ENCODE measurements around the gene PUS10. TPM values are rescaled to one million over a fixed set of nuclear protein-coding genes. Genes with fewer than 3 reads are reported as not detected.
"Not testable (repeated sequence)": the region's sequence is repeated elsewhere in the genome, so short reads cannot be mapped to it uniquely, and the experiment has no call there.

Gene PUS10
- total RNA-seq, 1 donor from 2014 or later, result 5.5 TPM

- TF ChIP-seq CTCF (IDR thresholded peaks at IDR 0.05; ENCODE audit: borderline replicate concordance), result no peak
- H3K27ac ChIP-seq (replicated peaks), result no peak overlapping the region
- H3K4me3 ChIP-seq, result no peak overlapping the region
- H3K36me3 ChIP-seq, result peaks cover 52% of the 10 kb centered on the region
- H3K4me1 ChIP-seq, result no peaks in the 10 kb centered on the region
- no peaks in the 10 kb centered on the region for H3K27me3 ChIP-seq (ENCODE audit: low read depth)
- H3K9me3 ChIP-seq (replicated peaks), result no peaks in the 10 kb centered on the region
- DNase-seq, result no peak
- intact Hi-C loops (cut with micrococcal nuclease), result no loop called here
Measured at GRCh38 chr2:60925994-60926740, 91.9 kb downstream of the PUS10 start.

GRCh38 chr2:60907329-60907728 lies 110.7 kb downstream of the PUS10 start:
- H3K9me3 ChIP-seq (replicated peaks), result no peaks in the 10 kb centered on the region
- DNase-seq, result no peak
- no peaks in the 10 kb centered on the region for H3K27me3 ChIP-seq (ENCODE audit: low read depth)
- H3K4me1 ChIP-seq, result no peaks in the 10 kb centered on the region
- no peak overlapping the region for H3K4me3 ChIP-seq
- no peak overlapping the region for H3K27ac ChIP-seq (replicated peaks)
- intact Hi-C loops (cut with micrococcal nuclease), result no loop called here
- TF ChIP-seq CTCF (IDR thresholded peaks at IDR 0.05; ENCODE audit: borderline replicate concordance), result no peak
- peaks cover 48% of the 10 kb centered on the region for H3K36me3 ChIP-seq

- H3K4me3 ChIP-seq, result no peak overlapping the region
- TF ChIP-seq CTCF (IDR thresholded peaks at IDR 0.05; ENCODE audit: borderline replicate concordance), result no peak
- H3K27me3 ChIP-seq (ENCODE audit: low read depth), result no peaks in the 10 kb centered on the region
- intact Hi-C loops (cut with micrococcal nuclease), result no loop called here
- DNase-seq, result no peak
- H3K36me3 ChIP-seq, result peaks cover 55% of the 10 kb centered on the region
- H3K9me3 ChIP-seq (replicated peaks), result no peaks in the 10 kb centered on the region
- no peak overlapping the region for H3K27ac ChIP-seq (replicated peaks)
- H3K4me1 ChIP-seq, result no peaks in the 10 kb centered on the region
Measured at GRCh38 chr2:60906395-60906794, 111.7 kb downstream of the PUS10 start.

DNA sequence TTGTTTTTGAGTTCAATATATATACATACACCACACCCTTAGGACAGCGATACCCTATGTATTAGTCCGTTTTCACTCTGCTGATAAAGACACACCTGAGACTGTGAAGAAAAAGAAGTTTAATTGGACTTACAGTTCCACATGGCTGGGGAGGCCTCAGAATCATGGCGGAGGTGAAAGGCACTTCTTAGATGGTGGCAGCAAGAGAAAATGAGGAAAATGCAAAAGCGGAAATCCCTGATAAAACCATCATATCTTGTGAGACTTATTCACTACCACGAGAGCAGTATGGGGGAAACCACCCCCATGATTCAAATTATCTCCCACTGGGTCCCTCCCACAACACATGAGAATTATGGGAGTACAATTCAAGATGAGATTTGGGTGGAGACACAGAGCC lies 112.2 kb downstream of the PUS10 start:
- H3K4me1 ChIP-seq; intact Hi-C loops (cut with micrococcal nuclease); H3K27me3 ChIP-seq (ENCODE audit: low read depth); H3K4me3 ChIP-seq; DNase-seq; H3K27ac ChIP-seq (replicated peaks); H3K9me3 ChIP-seq (replicated peaks): not testable (repeated sequence)
- peaks cover 61% of the 10 kb centered on the region for H3K36me3 ChIP-seq

DNA sequence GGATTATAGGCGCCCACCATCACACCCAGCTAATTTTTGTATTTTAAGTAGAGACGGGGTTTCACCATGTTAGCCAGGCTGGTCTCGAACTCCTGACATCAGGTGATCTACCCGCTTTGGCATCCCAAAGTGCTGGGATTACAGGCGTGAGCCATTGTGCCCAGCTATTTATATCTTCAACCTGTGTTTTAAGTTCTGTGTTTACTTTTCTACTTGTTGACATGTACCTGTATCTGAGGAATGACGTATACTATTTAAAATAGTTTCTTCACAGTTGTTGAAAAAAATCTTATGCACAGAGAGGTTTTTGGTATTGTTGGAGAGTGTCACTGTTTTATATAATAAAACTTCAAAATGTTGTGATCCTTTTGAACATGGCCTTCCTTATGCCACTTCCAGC lies 116.8 kb downstream of the PUS10 start:
- H3K27me3 ChIP-seq (ENCODE audit: low read depth); H3K27ac ChIP-seq (replicated peaks); H3K4me1 ChIP-seq; DNase-seq; intact Hi-C loops (cut with micrococcal nuclease); H3K9me3 ChIP-seq (replicated peaks); H3K4me3 ChIP-seq: not testable (repeated sequence)
- peaks cover 72% of the 10 kb centered on the region for H3K36me3 ChIP-seq

- H3K36me3 ChIP-seq, result peaks cover 75% of the 10 kb centered on the region
- no peak for TF ChIP-seq CTCF (IDR thresholded peaks at IDR 0.05; ENCODE audit: borderline replicate concordance)
Measured at GRCh38 chr2:60899892-60900249, 118.2 kb downstream of the PUS10 start.

More at GRCh38 chr2:60899892-60900249, 118.2 kb downstream of the PUS10 start:
- no peak for DNase-seq
- intact Hi-C loops (cut with micrococcal nuclease), result loop anchor here (10.0 kb wide), 1 partner anchor 105 kb away; no protein-coding TSS in a partner anchor
- H3K27ac ChIP-seq (replicated peaks), result no peak overlapping the region
- H3K27me3 ChIP-seq (ENCODE audit: low read depth), result no peaks in the 10 kb centered on the region
- H3K4me1 ChIP-seq, result no peaks in the 10 kb centered on the region
- no peaks in the 10 kb centered on the region for H3K9me3 ChIP-seq (replicated peaks)
- H3K4me3 ChIP-seq, result no peak overlapping the region
